K562 (cell line): Measurements from ENCODE around the gene SORCS2. TPM values are rescaled to one million over a fixed set of nuclear protein-coding genes. Genes with fewer than 3 reads are reported as not detected.
"Not testable (repeated sequence)": the region's sequence is repeated elsewhere in the genome, so short reads cannot be mapped to it uniquely, and the experiment has no call there.

Source experiments
- ATAC-seq: fragments of 200-7000 bp; cut with Tn5 transposase; 3 replicates; pipeline ENCODE4 v1.9.1; 2020; ENCODE audit warnings: moderate library complexity
- BruUV-seq: library from RNA; stranded (reverse); fragments of 400-500 nt; replicated peaks from 2 replicates; lab custom pipeline; 2021; lab: Mats Ljungman, UMichigan
- CTCF ChIA-PET: fragments of 300-600 bp; formaldehyde crosslinking; extraction: SDS; loops from one replicate; lab custom pipeline; 2021; ENCODE audit warnings: low intra/inter-chr PET ratio; lab: Yijun Ruan, JAX
- POLR2A ChIA-PET: fragments of 300-600, 350-650 bp; sonication (Branson Sonifier 250); formaldehyde crosslinking; extraction: SDS; loops from one replicate; lab custom pipeline; 2021; ENCODE audit warnings: antibody characterized with exemption, inconsistent platforms; lab: Yijun Ruan, JAX
- DNase-seq, 4 experiments: peaks; one replicate each; pipeline versions ENCODE4 v3.0.0 to v3.0.0-alpha.2; 2011 to 2018; ENCODE audit warnings: low spot score in 3 of 4, mixed read lengths in 3 of 4; ENCODE audit errors: extremely low read depth in 1 of 4
- FAIRE-seq: peaks from 2 replicates; lab custom pipeline; 2011; peaks lifted over from hg19 to GRCh38; lab: Jason Lieb, UNC
- H2AFZ ChIP-seq: 2 replicates; pipeline ENCODE4 v1.6.0; 2011; ENCODE audit warnings: low read depth, low read length, control low read depth, inconsistent platforms
- H3K27ac ChIP-seq: fragments of 200-600 bp; 3 replicates; pipeline ENCODE4 v1.8.0; 2011; ENCODE audit warnings: low read depth, mild to moderate bottlenecking, control low read depth, inconsistent platforms, low read length, moderate library complexity, mixed read lengths; ENCODE audit errors: extremely low read depth
- H3K27me3 ChIP-seq, 2 experiments: fragments of 300-600 bp in 1 of 2; 2 replicates in 1 of 2; 3 replicates in 1 of 2; pipeline versions ENCODE4 v1.6.0 to v1.8.0; 2011; ENCODE audit warnings: inconsistent platforms in 2 of 2, low read length in 2 of 2, mild to moderate bottlenecking in 1 of 2, mixed read lengths in 1 of 2, moderate library complexity in 1 of 2; ENCODE audit not compliant: control insufficient read depth in 2 of 2, insufficient read depth in 2 of 2
- H3K36me3 ChIP-seq: fragments of 300-600 bp; 3 replicates; pipeline ENCODE4 v1.8.0; 2011; ENCODE audit warnings: mild to moderate bottlenecking, low read length, inconsistent platforms; ENCODE audit not compliant: control insufficient read depth, insufficient read depth
- H3K4me1 ChIP-seq, 2 experiments: fragments of 200-600 bp in 1 of 2; replicated peaks in 1 of 2; 2 replicates in 1 of 2; 3 replicates in 1 of 2; pipeline versions ENCODE4 v1.5.1 to v1.8.0; 2011; ENCODE audit warnings: inconsistent platforms in 2 of 2, low read length in 2 of 2, mild to moderate bottlenecking in 1 of 2, mixed read lengths in 1 of 2, moderate library complexity in 1 of 2; ENCODE audit not compliant: control insufficient read depth in 2 of 2, insufficient read depth in 2 of 2
- H3K4me2 ChIP-seq: 2 replicates; pipeline ENCODE4 v1.6.1; 2011; ENCODE audit warnings: low read length, control low read depth, inconsistent platforms, mixed read lengths; ENCODE audit not compliant: insufficient read depth
- H3K4me3 ChIP-seq: fragments of 200-600 bp; sonication (generic), shearing (Covaris generic); 2 replicates; pipeline ENCODE4 v1.5.1; 2016; ENCODE audit warnings: control low read depth, inconsistent platforms
- H3K79me2 ChIP-seq: fragments of 200-600 bp; 3 replicates; pipeline ENCODE4 v1.8.0; 2011; ENCODE audit warnings: low read length, inconsistent platforms; ENCODE audit not compliant: control insufficient read depth, insufficient read depth
- H3K9ac ChIP-seq, 2 experiments: 2 replicates each; pipeline versions ENCODE4 v1.6.0 to v1.6.1; 2011; ENCODE audit warnings: low read depth in 2 of 2, low read length in 2 of 2, control low read depth in 1 of 2, inconsistent platforms in 1 of 2, mild to moderate bottlenecking in 1 of 2, mixed read lengths in 1 of 2; ENCODE audit not compliant: insufficient read depth in 1 of 2
- H3K9me1 ChIP-seq: one replicate; pipeline ENCODE4 v1.6.0; 2011; ENCODE audit warnings: inconsistent platforms, mild to moderate bottlenecking, low read length, moderate library complexity; ENCODE audit not compliant: control insufficient read depth, insufficient read depth
- H3K9me3 ChIP-seq: replicated peaks from 2 replicates; pipeline ENCODE4 v1.5.1; 2011; ENCODE audit warnings: low read depth, low read length, inconsistent platforms; ENCODE audit not compliant: control insufficient read depth, insufficient read depth
- H4K20me1 ChIP-seq: replicated peaks from 2 replicates; pipeline ENCODE4 v1.6.1; 2011; ENCODE audit warnings: low read length, inconsistent platforms, mixed read lengths; ENCODE audit not compliant: control insufficient read depth, insufficient read depth
- ZNF316 ChIP-seq: fragments of 450-650 bp; IDR thresholded peaks from 2 replicates; pipeline ENCODE4 v1.6.1; 2016
- WGBS: fragments of 100-300 bp; shearing (Covaris generic); methylation state at CpG from one replicate; pipeline ENCODE4 v1.1.6; 2016; ENCODE audit warnings: low coverage, mixed read lengths; ENCODE audit not compliant: insufficient coverage; ENCODE audit errors: missing lambda C conversion rate; 5-methylcytosine and 5-hydroxymethylcytosine counted together
- in situ Hi-C: fragments of 300-500 bp; cut with MboI; formaldehyde crosslinking; loops from 4 replicates; pipeline ENCODE4 v1.15.0; 2018; ENCODE audit warnings: inconsistent platforms, mixed read lengths
- intact Hi-C: fragments of 100-400 bp; cut with micrococcal nuclease; formaldehyde crosslinking; loops from 2 replicates; pipeline ENCODE4 v1.14.2; 2022
- polyA plus RNA-seq, 8 experiments: library from polyadenylated mRNA; depleted of rRNA in 4 of 8; stranded (reverse) in 5 of 8; unstranded in 3 of 8; fragments of >200 nt; fragmentation: Nextera tagmentation in 2 of 8; fragmentation: Illumina TruSeq in 1 of 8; extraction: Ambion mirVana in 2 of 8; extraction: Trizol in 1 of 8; gene quantifications; 2 replicates each; pipeline versions ENCODE4 v1.2.1 to v1.2.3, GENCODE V29; 2011 to 2014; ENCODE audit warnings: inconsistent platforms in 1 of 8, missing spikeins in 1 of 8
- total RNA-seq, 7 experiments: library from RNA; depleted of rRNA in 6 of 7; stranded (reverse); fragments of >200 nt in 6 of 7; fragmentation: Illumina TruSeq in 2 of 7; extraction: Trizol in 2 of 7; gene quantifications; 2 replicates each; pipeline versions ENCODE4 v1.2.1 to v1.2.3, GENCODE V29; 2011 to 2021; ENCODE audit warnings: low replicate concordance in 1 of 7
- TF ChIP-seq, protein P1 (sequence below), 3 experiments: fragments of 200-800 bp in 1 of 3; fragments of 250-450 bp in 1 of 3; fragments of 450-650 bp in 1 of 3; sonication (Bioruptor Pico) in 1 of 3; sonication (Bioruptor generic) in 1 of 3; formaldehyde crosslinking in 1 of 3; IDR thresholded peaks; 2 replicates each; pipeline versions ENCODE4 v1.6.1 to v1.8.0; 2016 to 2022; ENCODE audit warnings: mild to moderate bottlenecking in 2 of 3, missing genetic modification characterization in 2 of 3, missing compliant biosample characterization in 1 of 3, moderate library complexity in 1 of 3

Gene SORCS2
- total and polyA plus RNA-seq, 9 of the 15 experiments (the other 6 are each of a cell fraction or from before 2014, with no cell fraction given): not detected

DNA sequence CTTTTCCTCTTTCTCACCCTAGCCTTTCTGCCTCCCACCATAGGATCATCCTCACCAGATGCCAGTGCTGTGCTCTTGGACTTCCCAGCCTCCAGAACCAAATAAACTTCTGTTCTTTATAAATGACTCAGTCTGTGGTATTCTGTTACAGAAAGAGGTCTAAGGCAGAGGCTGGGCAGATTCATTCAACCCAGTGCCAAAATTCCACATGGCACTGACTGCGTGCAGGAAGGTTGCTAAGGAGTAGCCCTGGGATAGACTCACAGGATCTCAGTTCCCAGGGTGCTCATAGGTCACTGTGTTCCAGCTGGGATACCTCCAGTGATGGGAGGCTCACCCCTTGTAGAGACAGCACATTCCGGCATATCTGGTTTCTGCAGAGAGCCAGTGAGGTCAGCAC, 22.0 kb downstream of the SORCS2 start (continued):
- TF ChIP-seq, protein P1, sequence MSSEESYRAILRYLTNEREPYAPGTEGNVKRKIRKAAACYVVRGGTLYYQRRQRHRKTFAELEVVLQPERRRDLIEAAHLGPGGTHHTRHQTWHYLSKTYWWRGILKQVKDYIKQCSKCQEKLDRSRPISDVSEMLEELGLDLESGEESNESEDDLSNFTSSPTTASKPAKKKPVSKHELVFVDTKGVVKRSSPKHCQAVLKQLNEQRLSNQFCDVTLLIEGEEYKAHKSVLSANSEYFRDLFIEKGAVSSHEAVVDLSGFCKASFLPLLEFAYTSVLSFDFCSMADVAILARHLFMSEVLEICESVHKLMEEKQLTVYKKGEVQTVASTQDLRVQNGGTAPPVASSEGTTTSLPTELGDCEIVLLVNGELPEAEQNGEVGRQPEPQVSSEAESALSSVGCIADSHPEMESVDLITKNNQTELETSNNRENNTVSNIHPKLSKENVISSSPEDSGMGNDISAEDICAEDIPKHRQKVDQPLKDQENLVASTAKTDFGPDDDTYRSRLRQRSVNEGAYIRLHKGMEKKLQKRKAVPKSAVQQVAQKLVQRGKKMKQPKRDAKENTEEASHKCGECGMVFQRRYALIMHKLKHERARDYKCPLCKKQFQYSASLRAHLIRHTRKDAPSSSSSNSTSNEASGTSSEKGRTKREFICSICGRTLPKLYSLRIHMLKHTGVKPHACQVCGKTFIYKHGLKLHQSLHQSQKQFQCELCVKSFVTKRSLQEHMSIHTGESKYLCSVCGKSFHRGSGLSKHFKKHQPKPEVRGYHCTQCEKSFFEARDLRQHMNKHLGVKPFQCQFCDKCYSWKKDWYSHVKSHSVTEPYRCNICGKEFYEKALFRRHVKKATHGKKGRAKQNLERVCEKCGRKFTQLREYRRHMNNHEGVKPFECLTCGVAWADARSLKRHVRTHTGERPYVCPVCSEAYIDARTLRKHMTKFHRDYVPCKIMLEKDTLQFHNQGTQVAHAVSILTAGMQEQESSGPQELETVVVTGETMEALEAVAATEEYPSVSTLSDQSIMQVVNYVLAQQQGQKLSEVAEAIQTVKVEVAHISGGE (CRISPR knock-in tag; IDR thresholded peaks at IDR 0.05): no peak
- TF ChIP-seq ZNF316: no peak

DNA sequence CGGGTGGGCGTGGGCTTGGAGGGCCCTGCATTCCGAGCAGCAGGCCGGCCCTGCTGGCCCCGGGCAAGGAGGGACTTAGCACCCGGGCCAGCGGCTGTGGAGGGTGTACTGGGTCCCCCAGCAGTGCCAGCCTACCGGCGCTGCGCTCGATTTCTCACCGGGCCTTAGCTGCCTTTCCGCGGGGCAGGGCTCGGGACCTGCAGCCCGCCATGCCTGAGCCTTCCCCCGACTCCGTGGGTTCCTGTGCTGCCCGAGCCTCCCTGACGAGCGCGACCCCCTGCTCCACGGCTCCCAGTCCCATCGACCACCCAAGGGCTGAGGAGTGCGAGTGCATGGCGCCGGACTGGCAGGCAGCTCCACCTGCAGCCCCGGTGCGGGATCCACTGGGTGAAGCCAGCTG, 22.8 kb downstream of the SORCS2 start:
- H3K4me2 ChIP-seq, BruUV-seq, DNase-seq, H3K4me1 ChIP-seq, CTCF ChIA-PET, H4K20me1 ChIP-seq, H3K9me1 ChIP-seq, intact Hi-C loops, in situ Hi-C loops, H3K9me3 ChIP-seq, FAIRE-seq, H3K9ac ChIP-seq, H3K36me3 ChIP-seq, H3K79me2 ChIP-seq, ATAC-seq, H2AFZ ChIP-seq, H3K4me3 ChIP-seq, H3K27ac ChIP-seq: not testable (repeated sequence)
- POLR2A ChIA-PET: interaction anchor here (0.6 kb wide), 1 partner anchor 10 kb away, joined by 3 read pairs; no protein-coding TSS in a partner anchor
- WGBS: 5% methylated on average over 23 of the region's 29 CpGs
- H3K27me3 ChIP-seq: peaks cover 28 to 63% of the 10 kb centered on the region in 2 experiments; a peak in 3 of 5 replicates
